K562 (cell line): ENCODE results near the gene AXIN2. TPM values are rescaled to one million over a fixed set of nuclear protein-coding genes. Genes with fewer than 3 reads are reported as not detected.

Experiments used
- ATAC-seq: fragments of 200-7000 bp; cut with Tn5 transposase; 3 replicates; pipeline ENCODE4 v1.9.1; 2020; ENCODE audit warnings: moderate library complexity
- BruUV-seq: library from RNA; stranded (reverse); fragments of 400-500 nt; replicated peaks from 2 replicates; lab custom pipeline; 2021; lab: Mats Ljungman, UMichigan
- CTCF ChIA-PET: fragments of 300-600 bp; formaldehyde crosslinking; extraction: SDS; loops from one replicate; lab custom pipeline; 2021; ENCODE audit warnings: low intra/inter-chr PET ratio; lab: Yijun Ruan, JAX
- POLR2A ChIA-PET: fragments of 300-600, 350-650 bp; sonication (Branson Sonifier 250); formaldehyde crosslinking; extraction: SDS; loops from one replicate; lab custom pipeline; 2021; ENCODE audit warnings: antibody characterized with exemption, inconsistent platforms; lab: Yijun Ruan, JAX
- DNase-seq, 4 experiments: peaks; one replicate each; pipeline versions ENCODE4 v3.0.0 to v3.0.0-alpha.2; 2011 to 2018; ENCODE audit warnings: low spot score in 3 of 4, mixed read lengths in 3 of 4; ENCODE audit errors: extremely low read depth in 1 of 4
- FAIRE-seq: peaks from 2 replicates; lab custom pipeline; 2011; peaks lifted over from hg19 to GRCh38; lab: Jason Lieb, UNC
- H2AFZ ChIP-seq: 2 replicates; pipeline ENCODE4 v1.6.0; 2011; ENCODE audit warnings: low read depth, low read length, control low read depth, inconsistent platforms
- H3K27ac ChIP-seq: fragments of 200-600 bp; 3 replicates; pipeline ENCODE4 v1.8.0; 2011; ENCODE audit warnings: low read depth, mild to moderate bottlenecking, control low read depth, inconsistent platforms, low read length, moderate library complexity, mixed read lengths; ENCODE audit errors: extremely low read depth
- H3K27me3 ChIP-seq, 2 experiments: fragments of 300-600 bp in 1 of 2; 2 replicates in 1 of 2; 3 replicates in 1 of 2; pipeline versions ENCODE4 v1.6.0 to v1.8.0; 2011; ENCODE audit warnings: inconsistent platforms in 2 of 2, low read length in 2 of 2, mild to moderate bottlenecking in 1 of 2, mixed read lengths in 1 of 2, moderate library complexity in 1 of 2; ENCODE audit not compliant: control insufficient read depth in 2 of 2, insufficient read depth in 2 of 2
- H3K36me3 ChIP-seq: fragments of 300-600 bp; 3 replicates; pipeline ENCODE4 v1.8.0; 2011; ENCODE audit warnings: mild to moderate bottlenecking, low read length, inconsistent platforms; ENCODE audit not compliant: control insufficient read depth, insufficient read depth
- H3K4me1 ChIP-seq, 2 experiments: fragments of 200-600 bp in 1 of 2; replicated peaks in 1 of 2; 2 replicates in 1 of 2; 3 replicates in 1 of 2; pipeline versions ENCODE4 v1.5.1 to v1.8.0; 2011; ENCODE audit warnings: inconsistent platforms in 2 of 2, low read length in 2 of 2, mild to moderate bottlenecking in 1 of 2, mixed read lengths in 1 of 2, moderate library complexity in 1 of 2; ENCODE audit not compliant: control insufficient read depth in 2 of 2, insufficient read depth in 2 of 2
- H3K4me2 ChIP-seq: 2 replicates; pipeline ENCODE4 v1.6.1; 2011; ENCODE audit warnings: low read length, control low read depth, inconsistent platforms, mixed read lengths; ENCODE audit not compliant: insufficient read depth
- H3K4me3 ChIP-seq: fragments of 200-600 bp; sonication (generic), shearing (Covaris generic); 2 replicates; pipeline ENCODE4 v1.5.1; 2016; ENCODE audit warnings: control low read depth, inconsistent platforms
- H3K79me2 ChIP-seq: fragments of 200-600 bp; 3 replicates; pipeline ENCODE4 v1.8.0; 2011; ENCODE audit warnings: low read length, inconsistent platforms; ENCODE audit not compliant: control insufficient read depth, insufficient read depth
- H3K9ac ChIP-seq, 2 experiments: 2 replicates each; pipeline versions ENCODE4 v1.6.0 to v1.6.1; 2011; ENCODE audit warnings: low read depth in 2 of 2, low read length in 2 of 2, control low read depth in 1 of 2, inconsistent platforms in 1 of 2, mild to moderate bottlenecking in 1 of 2, mixed read lengths in 1 of 2; ENCODE audit not compliant: insufficient read depth in 1 of 2
- H3K9me1 ChIP-seq: one replicate; pipeline ENCODE4 v1.6.0; 2011; ENCODE audit warnings: inconsistent platforms, mild to moderate bottlenecking, low read length, moderate library complexity; ENCODE audit not compliant: control insufficient read depth, insufficient read depth
- H3K9me3 ChIP-seq: replicated peaks from 2 replicates; pipeline ENCODE4 v1.5.1; 2011; ENCODE audit warnings: low read depth, low read length, inconsistent platforms; ENCODE audit not compliant: control insufficient read depth, insufficient read depth
- H4K20me1 ChIP-seq: replicated peaks from 2 replicates; pipeline ENCODE4 v1.6.1; 2011; ENCODE audit warnings: low read length, inconsistent platforms, mixed read lengths; ENCODE audit not compliant: control insufficient read depth, insufficient read depth
- CEBPZ ChIP-seq: fragments of 150-350 bp; IDR thresholded peaks from 2 replicates; pipeline ENCODE4 v1.6.1; 2014; ENCODE audit warnings: low read depth, mild to moderate bottlenecking, low read length, borderline replicate concordance
- WGBS: fragments of 100-300 bp; shearing (Covaris generic); methylation state at CpG from one replicate; pipeline ENCODE4 v1.1.6; 2016; ENCODE audit warnings: low coverage, mixed read lengths; ENCODE audit not compliant: insufficient coverage; ENCODE audit errors: missing lambda C conversion rate; 5-methylcytosine and 5-hydroxymethylcytosine counted together
- in situ Hi-C: fragments of 300-500 bp; cut with MboI; formaldehyde crosslinking; loops from 4 replicates; pipeline ENCODE4 v1.15.0; 2018; ENCODE audit warnings: inconsistent platforms, mixed read lengths
- intact Hi-C: fragments of 100-400 bp; cut with micrococcal nuclease; formaldehyde crosslinking; loops from 2 replicates; pipeline ENCODE4 v1.14.2; 2022
- polyA plus RNA-seq, 8 experiments: library from polyadenylated mRNA; depleted of rRNA in 4 of 8; stranded (reverse) in 5 of 8; unstranded in 3 of 8; fragments of >200 nt; fragmentation: Nextera tagmentation in 2 of 8; fragmentation: Illumina TruSeq in 1 of 8; extraction: Ambion mirVana in 2 of 8; extraction: Trizol in 1 of 8; gene quantifications; 2 replicates each; pipeline versions ENCODE4 v1.2.1 to v1.2.3, GENCODE V29; 2011 to 2014; ENCODE audit warnings: inconsistent platforms in 1 of 8, missing spikeins in 1 of 8
- total RNA-seq, 7 experiments: library from RNA; depleted of rRNA in 6 of 7; stranded (reverse); fragments of >200 nt in 6 of 7; fragmentation: Illumina TruSeq in 2 of 7; extraction: Trizol in 2 of 7; gene quantifications; 2 replicates each; pipeline versions ENCODE4 v1.2.1 to v1.2.3, GENCODE V29; 2011 to 2021; ENCODE audit warnings: low replicate concordance in 1 of 7
- TF ChIP-seq, protein P1 (sequence below), 2 experiments: IDR thresholded peaks; 2 replicates each; pipeline ENCODE4 v1.6.1; 2011; ENCODE audit warnings: borderline replicate concordance in 1 of 2, control low read depth in 1 of 2, low read depth in 1 of 2, low read length in 1 of 2, mild to moderate bottlenecking in 1 of 2, mixed read lengths in 1 of 2, moderate library complexity in 1 of 2; ENCODE audit not compliant: insufficient read depth in 1 of 2, insufficient read length in 1 of 2, poor library complexity in 1 of 2, severe bottlenecking in 1 of 2; ENCODE audit errors: extremely low read depth in 1 of 2
- TF ChIP-seq, protein P2 (sequence below): fragments of 450-650 bp; IDR thresholded peaks from 2 replicates; pipeline ENCODE4 v1.6.1; 2016; ENCODE audit warnings: mild to moderate bottlenecking, moderate library complexity

AXIN2 gene
- total and polyA plus RNA-seq, 9 of the 15 experiments (the other 6 are each of a cell fraction or from before 2014, with no cell fraction given): 0.21 to 3.3 (median 1.2) TPM

DNA sequence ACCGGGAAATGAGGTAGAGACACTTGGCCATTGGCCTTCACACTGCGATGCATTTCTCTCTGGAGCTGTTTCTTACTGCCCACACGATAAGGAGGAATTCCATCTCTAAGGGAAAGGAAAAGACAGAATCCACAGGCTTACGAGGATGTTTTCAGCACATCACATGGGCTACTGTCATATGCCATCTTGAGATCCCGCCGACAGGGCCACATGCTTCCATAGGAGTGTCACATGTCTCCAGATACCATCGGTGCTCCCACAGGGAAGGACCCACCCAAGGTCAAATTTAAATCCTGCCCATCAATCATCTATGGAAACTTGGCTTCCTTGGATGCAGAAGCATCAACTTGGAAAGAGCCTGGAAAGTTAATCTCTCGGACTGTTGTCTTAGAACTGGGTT lies 20.0 kb downstream of the AXIN2 start:
- no peak for TF ChIP-seq CEBPZ
- TF ChIP-seq, protein P1, sequence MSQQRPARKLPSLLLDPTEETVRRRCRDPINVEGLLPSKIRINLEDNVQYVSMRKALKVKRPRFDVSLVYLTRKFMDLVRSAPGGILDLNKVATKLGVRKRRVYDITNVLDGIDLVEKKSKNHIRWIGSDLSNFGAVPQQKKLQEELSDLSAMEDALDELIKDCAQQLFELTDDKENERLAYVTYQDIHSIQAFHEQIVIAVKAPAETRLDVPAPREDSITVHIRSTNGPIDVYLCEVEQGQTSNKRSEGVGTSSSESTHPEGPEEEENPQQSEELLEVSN (IDR thresholded peaks at IDR 0.05; ENCODE audit: borderline replicate concordance in 1 of 2, extremely low read depth in 1 of 2, insufficient read depth in 1 of 2, insufficient read length in 1 of 2, low read depth in 1 of 2, low read length in 1 of 2, poor library complexity in 1 of 2, severe bottlenecking in 1 of 2): peak in 1 of 2 experiments; percentile 63
- TF ChIP-seq, protein P2, sequence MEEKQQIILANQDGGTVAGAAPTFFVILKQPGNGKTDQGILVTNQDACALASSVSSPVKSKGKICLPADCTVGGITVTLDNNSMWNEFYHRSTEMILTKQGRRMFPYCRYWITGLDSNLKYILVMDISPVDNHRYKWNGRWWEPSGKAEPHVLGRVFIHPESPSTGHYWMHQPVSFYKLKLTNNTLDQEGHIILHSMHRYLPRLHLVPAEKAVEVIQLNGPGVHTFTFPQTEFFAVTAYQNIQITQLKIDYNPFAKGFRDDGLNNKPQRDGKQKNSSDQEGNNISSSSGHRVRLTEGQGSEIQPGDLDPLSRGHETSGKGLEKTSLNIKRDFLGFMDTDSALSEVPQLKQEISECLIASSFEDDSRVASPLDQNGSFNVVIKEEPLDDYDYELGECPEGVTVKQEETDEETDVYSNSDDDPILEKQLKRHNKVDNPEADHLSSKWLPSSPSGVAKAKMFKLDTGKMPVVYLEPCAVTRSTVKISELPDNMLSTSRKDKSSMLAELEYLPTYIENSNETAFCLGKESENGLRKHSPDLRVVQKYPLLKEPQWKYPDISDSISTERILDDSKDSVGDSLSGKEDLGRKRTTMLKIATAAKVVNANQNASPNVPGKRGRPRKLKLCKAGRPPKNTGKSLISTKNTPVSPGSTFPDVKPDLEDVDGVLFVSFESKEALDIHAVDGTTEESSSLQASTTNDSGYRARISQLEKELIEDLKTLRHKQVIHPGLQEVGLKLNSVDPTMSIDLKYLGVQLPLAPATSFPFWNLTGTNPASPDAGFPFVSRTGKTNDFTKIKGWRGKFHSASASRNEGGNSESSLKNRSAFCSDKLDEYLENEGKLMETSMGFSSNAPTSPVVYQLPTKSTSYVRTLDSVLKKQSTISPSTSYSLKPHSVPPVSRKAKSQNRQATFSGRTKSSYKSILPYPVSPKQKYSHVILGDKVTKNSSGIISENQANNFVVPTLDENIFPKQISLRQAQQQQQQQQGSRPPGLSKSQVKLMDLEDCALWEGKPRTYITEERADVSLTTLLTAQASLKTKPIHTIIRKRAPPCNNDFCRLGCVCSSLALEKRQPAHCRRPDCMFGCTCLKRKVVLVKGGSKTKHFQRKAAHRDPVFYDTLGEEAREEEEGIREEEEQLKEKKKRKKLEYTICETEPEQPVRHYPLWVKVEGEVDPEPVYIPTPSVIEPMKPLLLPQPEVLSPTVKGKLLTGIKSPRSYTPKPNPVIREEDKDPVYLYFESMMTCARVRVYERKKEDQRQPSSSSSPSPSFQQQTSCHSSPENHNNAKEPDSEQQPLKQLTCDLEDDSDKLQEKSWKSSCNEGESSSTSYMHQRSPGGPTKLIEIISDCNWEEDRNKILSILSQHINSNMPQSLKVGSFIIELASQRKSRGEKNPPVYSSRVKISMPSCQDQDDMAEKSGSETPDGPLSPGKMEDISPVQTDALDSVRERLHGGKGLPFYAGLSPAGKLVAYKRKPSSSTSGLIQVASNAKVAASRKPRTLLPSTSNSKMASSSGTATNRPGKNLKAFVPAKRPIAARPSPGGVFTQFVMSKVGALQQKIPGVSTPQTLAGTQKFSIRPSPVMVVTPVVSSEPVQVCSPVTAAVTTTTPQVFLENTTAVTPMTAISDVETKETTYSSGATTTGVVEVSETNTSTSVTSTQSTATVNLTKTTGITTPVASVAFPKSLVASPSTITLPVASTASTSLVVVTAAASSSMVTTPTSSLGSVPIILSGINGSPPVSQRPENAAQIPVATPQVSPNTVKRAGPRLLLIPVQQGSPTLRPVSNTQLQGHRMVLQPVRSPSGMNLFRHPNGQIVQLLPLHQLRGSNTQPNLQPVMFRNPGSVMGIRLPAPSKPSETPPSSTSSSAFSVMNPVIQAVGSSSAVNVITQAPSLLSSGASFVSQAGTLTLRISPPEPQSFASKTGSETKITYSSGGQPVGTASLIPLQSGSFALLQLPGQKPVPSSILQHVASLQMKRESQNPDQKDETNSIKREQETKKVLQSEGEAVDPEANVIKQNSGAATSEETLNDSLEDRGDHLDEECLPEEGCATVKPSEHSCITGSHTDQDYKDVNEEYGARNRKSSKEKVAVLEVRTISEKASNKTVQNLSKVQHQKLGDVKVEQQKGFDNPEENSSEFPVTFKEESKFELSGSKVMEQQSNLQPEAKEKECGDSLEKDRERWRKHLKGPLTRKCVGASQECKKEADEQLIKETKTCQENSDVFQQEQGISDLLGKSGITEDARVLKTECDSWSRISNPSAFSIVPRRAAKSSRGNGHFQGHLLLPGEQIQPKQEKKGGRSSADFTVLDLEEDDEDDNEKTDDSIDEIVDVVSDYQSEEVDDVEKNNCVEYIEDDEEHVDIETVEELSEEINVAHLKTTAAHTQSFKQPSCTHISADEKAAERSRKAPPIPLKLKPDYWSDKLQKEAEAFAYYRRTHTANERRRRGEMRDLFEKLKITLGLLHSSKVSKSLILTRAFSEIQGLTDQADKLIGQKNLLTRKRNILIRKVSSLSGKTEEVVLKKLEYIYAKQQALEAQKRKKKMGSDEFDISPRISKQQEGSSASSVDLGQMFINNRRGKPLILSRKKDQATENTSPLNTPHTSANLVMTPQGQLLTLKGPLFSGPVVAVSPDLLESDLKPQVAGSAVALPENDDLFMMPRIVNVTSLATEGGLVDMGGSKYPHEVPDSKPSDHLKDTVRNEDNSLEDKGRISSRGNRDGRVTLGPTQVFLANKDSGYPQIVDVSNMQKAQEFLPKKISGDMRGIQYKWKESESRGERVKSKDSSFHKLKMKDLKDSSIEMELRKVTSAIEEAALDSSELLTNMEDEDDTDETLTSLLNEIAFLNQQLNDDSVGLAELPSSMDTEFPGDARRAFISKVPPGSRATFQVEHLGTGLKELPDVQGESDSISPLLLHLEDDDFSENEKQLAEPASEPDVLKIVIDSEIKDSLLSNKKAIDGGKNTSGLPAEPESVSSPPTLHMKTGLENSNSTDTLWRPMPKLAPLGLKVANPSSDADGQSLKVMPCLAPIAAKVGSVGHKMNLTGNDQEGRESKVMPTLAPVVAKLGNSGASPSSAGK: 0 out of 2 replicates have a peak, but pooled peaks have one; percentile 26
- TF ChIP-seq, all 486 proteins: peak for 2
- ATAC-seq (no peak), FAIRE-seq (no peak), DNase-seq (no peak)
- Histone ChIP-seq H3K79me2 (peaks cover 35% of the 10 kb centered on the region), H3K9me3 (no peaks in the 10 kb centered on the region), H3K27me3 (no peaks in the 10 kb centered on the region; a peak in 1 of 5 replicates), H3K9ac (no peak overlapping the region), H3K27ac (no peak overlapping the region), H3K4me3 (no peak overlapping the region), H3K9me1 (no peaks in the 10 kb centered on the region), H3K4me1 (peaks cover 0 to 18% of the 10 kb centered on the region in 2 experiments; a peak in 1 of 5 replicates), H2AFZ (no peak overlapping the region), H3K4me2 (no peak overlapping the region), H4K20me1 (no peaks in the 10 kb centered on the region), H3K36me3 (peaks cover 13% of the 10 kb centered on the region; the same call in 2 of the 3 replicates)
- POLR2A ChIA-PET: no interaction called here
- CTCF ChIA-PET: no interaction called here
- WGBS: 23% methylated on average over 8 of the region's 8 CpGs
- in situ Hi-C loops: no loop called here
- BruUV-seq: no TSS peak
- intact Hi-C loops: no loop called here
